Stimulated activated CD4-positive, alpha-beta T cell treated with anti-CD3 and anti-CD28 coated beads, Interleukin-12 subunit alpha, Interleukin-12 subunit beta, amount 100 ng/mL, for 24 hours (primary cell): ENCODE data around the gene RCL1.
"Not testable (repeated sequence)": the region's sequence is repeated elsewhere in the genome, so short reads cannot be mapped to it uniquely, and the experiment has no call there.

Source experiments
- DNase-seq, 2 experiments: peaks; one replicate each; pipeline ENCODE4 v3.0.0-alpha.2; 2020; ENCODE audit warnings: low read depth in 2 of 2

The RCL1 gene

GRCh38 chr9:4883326-4883873 is 90.7 kb downstream of the RCL1 start:
- no peak for DNase-seq

- DNase-seq, result no peak
Measured at GRCh38 chr9:4886698-4887097, 94.0 kb downstream of the RCL1 start.

- no peak for DNase-seq
Measured at GRCh38 chr9:4887556-4887955, 94.8 kb downstream of the RCL1 start.

- DNase-seq, result no peak
Measured at GRCh38 chr9:4890242-4890641, 97.5 kb downstream of the RCL1 start.

- DNase-seq, result no peak
Measured at GRCh38 chr9:4890929-4891328, 98.2 kb downstream of the RCL1 start.

GRCh38 chr9:4891674-4892073 is 98.9 kb downstream of the RCL1 start:
- no peak for DNase-seq

GRCh38 chr9:4892501-4893194 is 99.9 kb downstream of the RCL1 start:
- DNase-seq, result no peak

GRCh38 chr9:4894076-4894475 is 101.3 kb downstream of the RCL1 start:
- no peak for DNase-seq

GRCh38 chr9:4899853-4900252 is 107.1 kb downstream of the RCL1 start:
- not testable (repeated sequence) for DNase-seq

GRCh38 chr9:4901401-4902134 is 108.8 kb downstream of the RCL1 start:
- not testable (repeated sequence) for DNase-seq

- DNase-seq, result no peak
Measured at GRCh38 chr9:4902135-4902475, 109.4 kb downstream of the RCL1 start.

GRCh38 chr9:4904322-4905134 is 111.8 kb downstream of the RCL1 start:
- no peak for DNase-seq

- no peak for DNase-seq
Measured at GRCh38 chr9:4905135-4905490, 112.4 kb downstream of the RCL1 start.
